Stimulated activated CD4-positive, alpha-beta T cell treated with anti-CD3 and anti-CD28 coated beads, TNF-alpha, amount 100 ng/mL, for 1 hour (primary cell): ENCODE measurements around the gene ULBP2.

ENCODE experiments used
- DNase-seq, 3 donors: peaks; one replicate each; pipeline ENCODE4 v3.0.0-alpha.2; 2020; ENCODE audit warnings: low read depth in 3 of 3, low spot score in 1 of 3

The ULBP2 gene

GRCh38 chr6:149941583-149942460, at the start of gene ULBP2:
TSS of gene ULBP2 (plus strand) at chr6:149942014. CDS start at chr6:149942073, 59 bp downstream.
- peak; percentile 67 to 75 (median 75) for DNase-seq

GRCh38 chr6:149895048-149895590, 46.7 kb upstream of the ULBP2 start:
- DNase-seq: no peak

- peak in 2 of 3 donors; percentile 3 to 9 for DNase-seq
Measured at GRCh38 chr6:149895833-149896271, 46.0 kb upstream of the ULBP2 start.

GRCh38 chr6:149896491-149896890, 45.3 kb upstream of the ULBP2 start:
- DNase-seq: no peak

GRCh38 chr6:149897015-149897697, 44.7 kb upstream of the ULBP2 start:
- DNase-seq: no peak

GRCh38 chr6:149897855-149898744, 43.7 kb upstream of the ULBP2 start, which contains the start of gene RAET1E:
TSS of gene RAET1E (minus strand) at chr6:149898113. CDS start at chr6:149890901, 7,212 bp downstream.
- no peak for DNase-seq

GRCh38 chr6:149898966-149899365, 42.8 kb upstream of the ULBP2 start:
- DNase-seq: no peak

- DNase-seq: no peak
Measured at GRCh38 chr6:149899486-149899885, 42.3 kb upstream of the ULBP2 start.

GRCh38 chr6:149899926-149900619, 41.7 kb upstream of the ULBP2 start:
- no peak for DNase-seq

GRCh38 chr6:149900620-149901443, 41.0 kb upstream of the ULBP2 start:
- DNase-seq: no peak

GRCh38 chr6:149901444-149902140, 40.2 kb upstream of the ULBP2 start:
- DNase-seq: no peak

GRCh38 chr6:149903938-149904611, 37.7 kb upstream of the ULBP2 start:
- no peak for DNase-seq

GRCh38 chr6:149904661-149905370, 37.0 kb upstream of the ULBP2 start:
- no peak for DNase-seq

GRCh38 chr6:149905371-149905910, 36.4 kb upstream of the ULBP2 start:
- DNase-seq: no peak

- DNase-seq: no peak
Measured at GRCh38 chr6:149905911-149906371, 35.9 kb upstream of the ULBP2 start.

- DNase-seq: no peak
Measured at GRCh38 chr6:149906405-149906804, 35.4 kb upstream of the ULBP2 start.

GRCh38 chr6:149907317-149907716, 34.5 kb upstream of the ULBP2 start:
- DNase-seq: no peak
